SKM-1 (cell line): Measurements from ENCODE around the gene IQGAP1.
A peak's percentile ranks its signal among the peaks of the same experiment; 100 is the strongest.
"Not testable (repeated sequence)": the region's sequence is repeated elsewhere in the genome, so short reads cannot be mapped to it uniquely, and the experiment has no call there.

Experiments
- DNase-seq: peaks from one replicate; lab custom pipeline; 2025; ENCODE audit not compliant: unreplicated experiment; lab: John Stamatoyannopoulos, UW

Gene IQGAP1

DNA sequence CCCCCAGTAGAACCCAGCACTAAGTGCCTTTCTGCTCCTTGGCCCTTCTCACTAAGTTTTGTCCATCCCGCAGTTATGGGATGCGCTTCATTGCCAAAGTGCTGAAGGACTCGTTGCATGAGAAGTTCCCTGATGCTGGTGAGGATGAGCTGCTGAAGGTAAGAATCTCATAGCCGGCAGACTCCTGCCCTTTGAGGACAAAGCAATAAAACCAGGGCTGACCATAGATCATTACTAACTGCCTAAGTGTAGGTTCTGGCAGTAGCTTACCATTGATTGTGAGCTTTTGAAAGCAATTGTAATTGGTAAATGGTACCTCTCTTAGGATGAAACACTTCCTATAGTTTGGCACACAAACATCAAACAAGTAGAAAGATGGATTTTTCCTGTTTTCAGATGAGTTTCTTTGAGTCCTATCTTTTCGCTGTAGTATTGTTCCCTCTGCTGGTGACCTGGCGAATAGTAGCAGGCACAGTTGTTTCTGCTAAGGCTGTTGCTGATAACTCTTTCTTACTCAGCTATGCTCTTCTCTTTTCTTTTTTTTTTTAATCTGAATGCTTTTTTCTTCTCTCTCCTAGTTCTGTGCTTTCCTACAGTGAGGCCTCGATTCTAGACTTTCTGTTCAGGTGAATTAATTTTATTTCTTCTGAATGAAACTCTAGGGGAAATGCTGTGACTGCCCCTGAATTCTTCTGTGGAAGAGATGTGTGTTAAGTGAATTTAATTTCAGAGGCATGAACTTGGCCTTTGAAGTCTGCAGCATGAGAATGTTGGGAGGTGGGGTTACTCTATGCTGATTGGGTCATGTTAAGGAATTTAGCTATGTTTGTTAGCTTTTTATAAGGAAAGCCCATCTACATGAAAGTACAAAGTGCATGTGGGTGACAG lies 94.3 kb downstream of the IQGAP1 start:
- peak; percentile 43 for DNase-seq

DNA sequence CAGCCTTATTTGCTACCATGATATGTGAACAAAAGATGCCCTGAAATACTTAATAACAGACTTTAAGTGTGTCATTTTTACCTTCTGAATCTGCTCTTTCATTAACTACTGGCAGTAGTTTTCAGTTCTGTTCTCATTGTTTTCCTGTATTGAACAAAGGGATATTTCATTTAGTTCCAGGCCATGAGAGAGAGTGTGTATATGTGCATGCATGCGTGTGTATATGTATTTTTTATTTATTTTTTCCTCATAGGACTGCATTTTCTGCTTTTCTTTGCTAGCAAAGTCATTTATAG lies 94.9 kb downstream of the IQGAP1 start:
- DNase-seq, result no peak

DNA sequence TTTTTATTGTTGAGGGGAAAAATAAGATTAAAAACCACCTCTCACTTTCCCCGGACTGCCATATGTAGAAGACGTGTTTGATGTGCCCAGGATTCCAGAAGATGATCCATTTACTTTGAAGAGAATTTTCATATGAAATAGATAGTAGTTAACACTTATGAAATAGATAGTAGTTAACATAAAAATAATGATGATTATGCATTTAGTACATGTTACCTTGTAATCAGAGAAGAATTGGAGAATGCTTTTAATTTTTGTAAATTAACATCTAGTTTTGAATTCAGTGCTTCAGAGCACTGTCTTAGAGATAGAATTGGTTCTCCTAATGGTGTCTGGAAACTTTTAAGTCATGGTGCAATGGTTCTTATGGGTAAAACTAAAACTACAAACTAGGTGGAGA lies 95.6 kb downstream of the IQGAP1 start:
- no peak for DNase-seq

DNA sequence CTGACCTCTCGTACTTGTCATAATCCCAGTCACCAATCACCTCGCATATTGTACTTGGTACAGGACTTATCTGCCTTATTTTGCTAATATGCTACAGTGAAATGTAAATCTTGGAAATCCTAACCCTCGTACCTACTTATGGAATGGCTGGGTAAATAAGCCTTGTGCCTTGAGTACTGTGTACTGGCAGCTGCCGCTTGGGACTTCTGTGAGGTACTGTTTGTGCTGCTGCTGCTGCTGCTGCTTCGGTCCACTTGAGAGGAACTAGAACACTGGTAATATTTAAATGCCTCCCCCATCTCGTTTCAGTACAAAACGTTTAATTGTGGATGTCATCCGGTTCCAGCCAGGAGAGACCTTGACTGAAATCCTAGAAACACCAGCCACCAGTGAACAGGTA lies 99.1 kb downstream of the IQGAP1 start:
- no peak for DNase-seq

DNA sequence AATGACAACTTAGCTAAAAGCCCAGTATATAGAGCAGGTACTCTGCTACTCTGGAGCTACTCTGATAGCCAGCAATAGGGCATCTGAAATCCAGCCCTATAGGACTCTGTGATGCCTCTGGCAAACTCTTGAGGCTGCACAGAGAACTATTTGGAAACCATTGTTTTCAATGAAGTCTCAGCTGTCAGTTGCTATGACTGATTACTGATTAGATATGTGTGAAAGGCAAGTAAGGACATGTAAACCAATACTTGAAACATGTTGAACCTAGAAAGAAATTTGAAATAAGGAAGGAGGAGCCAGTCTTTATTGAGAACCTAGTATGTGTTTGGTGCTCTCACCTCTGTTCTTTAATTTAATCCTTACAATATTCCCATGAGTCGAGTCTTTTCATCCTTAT lies 101.5 kb downstream of the IQGAP1 start:
- no peak for DNase-seq

DNA sequence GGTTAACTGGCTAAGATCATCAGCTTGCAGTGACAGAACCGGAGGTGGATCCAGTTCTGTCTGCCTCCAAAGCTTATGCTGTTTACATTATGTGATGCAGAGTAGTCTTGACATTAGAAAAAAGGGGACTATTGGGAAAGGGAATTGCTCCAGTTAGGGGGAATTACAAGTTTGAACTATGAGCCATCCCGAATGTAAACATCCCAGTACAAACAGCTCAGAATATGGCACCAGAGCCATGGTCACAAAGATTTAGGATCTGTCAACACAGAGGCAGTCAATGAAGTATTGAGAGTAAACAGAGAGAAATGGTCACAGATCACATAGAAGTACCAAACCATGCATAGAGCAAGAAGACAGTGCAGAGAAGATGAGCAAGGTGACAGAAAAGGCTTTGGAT lies 101.9 kb downstream of the IQGAP1 start:
- no peak for DNase-seq

DNA sequence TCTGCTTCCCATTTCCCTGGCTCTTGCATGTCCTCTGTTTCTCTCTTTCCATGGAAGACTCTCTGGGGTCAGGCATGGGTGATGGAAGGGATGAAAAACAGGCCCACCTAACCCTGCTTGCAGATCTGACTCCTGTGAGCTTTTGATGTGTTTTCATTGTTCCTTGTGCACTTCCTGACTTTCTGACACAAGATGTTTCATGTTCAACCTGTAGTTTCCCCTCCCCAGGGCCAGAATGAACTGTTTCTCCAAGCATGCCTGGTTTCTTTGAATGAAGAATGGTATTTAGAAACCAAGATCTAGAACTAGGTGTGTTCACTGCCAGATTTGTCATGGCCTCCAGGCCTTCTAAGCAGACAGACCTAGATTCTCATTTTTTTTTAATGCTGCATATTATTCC lies 105.6 kb downstream of the IQGAP1 start:
- no peak for DNase-seq

DNA sequence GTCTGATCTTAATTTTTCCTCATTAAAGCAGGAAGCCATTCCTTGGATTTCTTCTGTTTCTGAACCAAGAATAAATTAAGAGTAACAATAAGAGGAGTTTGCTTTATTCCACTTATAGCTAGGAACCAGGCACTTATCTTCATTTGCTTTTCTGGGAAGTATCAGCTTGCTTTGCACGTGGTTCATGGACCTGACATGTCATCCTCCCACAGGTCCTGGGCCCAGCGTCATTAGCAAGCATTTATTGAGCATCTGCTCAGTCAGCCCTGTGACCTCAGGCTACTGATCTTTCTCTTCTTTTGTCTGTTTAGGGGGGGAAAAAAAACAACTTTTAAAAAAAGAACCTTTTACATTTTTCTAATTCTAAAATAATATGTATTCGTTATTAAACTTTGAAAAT lies 107.0 kb downstream of the IQGAP1 start:
- DNase-seq, result no peak

DNA sequence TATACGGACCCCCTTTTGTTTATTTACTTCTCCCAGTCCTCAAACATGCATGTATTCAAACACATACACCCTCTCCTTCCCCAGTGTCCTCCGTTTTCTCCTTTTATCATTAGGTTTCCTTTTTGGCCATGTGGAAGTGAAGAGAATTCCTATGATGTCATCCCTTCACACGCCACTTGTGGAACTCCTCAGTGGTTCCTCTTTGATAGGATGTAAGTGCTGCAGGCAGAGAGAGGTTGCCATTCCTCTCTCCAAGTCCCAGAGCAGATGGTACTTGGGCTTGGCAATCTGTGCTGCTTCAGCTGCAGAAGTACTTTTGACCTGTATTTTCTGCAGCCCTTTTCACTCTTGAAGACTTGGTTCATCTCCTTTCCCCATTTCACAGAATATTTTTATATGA lies 108.7 kb downstream of the IQGAP1 start:
- no peak for DNase-seq

DNA sequence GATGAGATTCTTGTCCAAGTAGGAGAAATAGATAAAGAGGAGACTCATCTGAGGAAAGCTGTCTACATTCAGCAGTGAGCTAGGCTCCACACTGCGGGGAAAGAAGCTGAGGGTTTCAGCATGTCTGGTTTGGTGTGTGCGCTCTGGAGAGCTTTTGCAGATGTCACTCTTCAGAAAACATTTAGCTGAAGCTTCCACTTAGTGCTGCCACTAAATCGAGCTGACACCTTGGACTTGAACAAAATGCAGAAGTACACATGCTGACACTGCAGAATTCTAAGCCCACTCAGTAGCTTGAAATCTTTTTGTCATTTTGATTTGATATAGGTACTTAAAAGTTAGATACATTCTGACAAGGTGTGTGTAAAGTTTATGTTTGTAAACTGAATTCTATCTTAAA lies 109.3 kb downstream of the IQGAP1 start:
- no peak for DNase-seq

DNA sequence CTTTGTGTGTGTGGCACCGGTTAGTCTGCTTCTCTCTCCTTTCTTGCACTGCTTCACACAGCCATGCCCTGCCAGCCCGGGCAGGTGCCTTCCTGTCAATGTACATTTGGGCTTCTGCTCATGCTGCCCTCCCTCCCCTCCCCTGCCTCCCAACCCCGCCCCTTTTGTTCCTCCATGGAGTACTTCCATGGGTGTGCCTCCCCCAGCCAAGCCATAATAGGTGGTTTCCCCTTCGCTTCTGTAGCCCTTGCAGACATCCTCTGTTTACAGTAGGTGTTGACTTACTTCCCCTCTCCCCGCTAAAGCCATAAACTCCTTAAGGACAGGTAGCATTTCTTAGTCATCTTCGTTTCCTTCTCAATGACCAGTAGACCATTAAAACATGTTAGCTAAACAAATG lies 109.9 kb downstream of the IQGAP1 start:
- DNase-seq, result no peak

DNA sequence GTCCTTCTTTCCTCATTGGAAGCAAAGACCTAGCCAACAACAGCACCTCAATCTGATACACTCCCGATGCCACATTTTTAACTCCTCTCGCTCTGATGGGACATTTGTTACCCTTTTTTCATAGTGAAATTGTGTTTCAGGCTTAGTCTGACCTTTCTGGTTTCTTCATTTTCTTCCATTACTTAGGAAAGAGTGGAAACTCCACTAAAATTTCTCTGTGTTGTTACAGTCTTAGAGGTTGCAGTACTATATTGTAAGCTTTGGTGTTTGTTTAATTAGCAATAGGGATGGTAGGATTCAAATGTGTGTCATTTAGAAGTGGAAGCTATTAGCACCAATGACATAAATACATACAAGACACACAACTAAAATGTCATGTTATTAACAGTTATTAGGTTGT lies 112.1 kb downstream of the IQGAP1 start:
- DNase-seq, result no peak

DNA sequence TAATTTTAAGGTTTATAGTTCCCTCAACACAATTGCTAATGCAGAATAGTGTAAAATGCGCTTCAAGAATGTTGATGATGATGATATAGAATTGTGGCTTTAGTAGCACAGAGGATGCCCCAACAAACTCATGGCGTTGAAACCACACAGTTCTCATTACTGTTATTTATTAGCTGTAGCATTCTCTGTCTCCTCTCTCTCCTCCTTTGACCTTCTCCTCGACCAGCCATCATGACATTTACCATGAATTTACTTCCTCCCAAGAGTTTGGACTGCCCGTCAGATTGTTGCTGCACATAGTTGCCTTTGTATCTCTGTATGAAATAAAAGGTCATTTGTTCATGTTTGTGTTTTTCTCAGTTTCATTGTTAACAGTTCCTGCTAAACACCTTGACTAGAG lies 113.9 kb downstream of the IQGAP1 start:
- no peak for DNase-seq

DNA sequence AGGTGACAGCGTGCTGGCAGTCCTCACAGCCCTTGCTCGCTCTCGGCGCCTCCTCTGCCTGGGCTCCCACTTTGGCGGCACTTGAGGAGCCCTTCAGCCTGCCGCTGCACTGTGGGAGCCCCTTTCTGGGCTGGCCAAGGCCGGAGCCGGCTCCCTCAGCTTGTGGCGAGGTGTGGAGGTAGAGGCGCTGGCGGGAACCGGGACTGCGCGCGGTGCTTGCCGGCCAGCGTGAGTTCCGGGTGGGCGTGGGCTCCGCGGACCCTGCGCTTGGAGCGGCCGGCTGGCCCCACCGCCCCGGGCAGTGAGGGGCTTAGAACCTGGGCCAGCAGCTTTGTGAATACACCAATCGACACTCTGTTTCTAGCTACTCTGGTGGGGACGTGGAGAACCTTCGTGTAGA lies 122.7 kb downstream of the IQGAP1 start:
- not testable (repeated sequence) for DNase-seq

DNA sequence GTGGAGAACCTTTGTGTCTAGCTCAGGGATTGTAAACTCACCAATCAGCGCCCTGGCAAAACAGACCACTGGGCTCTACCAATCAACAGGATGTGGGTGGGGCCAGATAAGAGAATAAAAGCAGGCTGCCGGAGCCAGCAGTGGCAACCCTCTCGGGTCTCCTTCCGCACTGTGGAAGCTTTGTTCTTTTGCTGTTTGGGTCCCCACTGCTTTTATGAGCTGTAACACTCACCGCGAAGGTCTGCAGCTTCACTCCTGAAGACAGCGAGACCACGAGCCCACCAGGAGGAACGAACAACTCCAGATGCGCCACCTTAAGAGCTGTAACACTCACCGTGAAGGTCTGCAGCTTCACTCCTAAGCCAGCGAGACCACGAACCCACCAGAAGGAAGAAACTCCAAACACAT lies 123.2 kb downstream of the IQGAP1 start:
- not testable (repeated sequence) for DNase-seq

DNA sequence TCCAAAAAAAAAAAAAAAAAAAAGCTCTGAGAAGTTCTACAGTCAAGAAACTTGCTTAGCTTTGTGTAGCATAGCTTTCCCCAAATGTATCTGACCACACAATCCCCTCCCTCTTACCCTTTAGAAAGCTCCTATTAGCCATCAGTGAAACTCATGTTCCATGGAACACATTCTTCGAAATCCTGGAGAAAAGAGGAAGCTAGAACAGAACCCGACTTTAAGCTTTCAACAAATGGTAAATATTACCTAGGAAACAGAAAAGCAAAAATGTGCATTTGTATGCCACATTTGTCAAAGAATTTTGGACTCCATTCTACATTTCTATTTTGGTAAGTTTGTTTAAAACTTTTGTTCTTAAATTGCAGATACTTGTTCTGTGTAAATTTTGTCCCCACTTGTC lies 124.2 kb downstream of the IQGAP1 start:
- DNase-seq, result no peak

DNA sequence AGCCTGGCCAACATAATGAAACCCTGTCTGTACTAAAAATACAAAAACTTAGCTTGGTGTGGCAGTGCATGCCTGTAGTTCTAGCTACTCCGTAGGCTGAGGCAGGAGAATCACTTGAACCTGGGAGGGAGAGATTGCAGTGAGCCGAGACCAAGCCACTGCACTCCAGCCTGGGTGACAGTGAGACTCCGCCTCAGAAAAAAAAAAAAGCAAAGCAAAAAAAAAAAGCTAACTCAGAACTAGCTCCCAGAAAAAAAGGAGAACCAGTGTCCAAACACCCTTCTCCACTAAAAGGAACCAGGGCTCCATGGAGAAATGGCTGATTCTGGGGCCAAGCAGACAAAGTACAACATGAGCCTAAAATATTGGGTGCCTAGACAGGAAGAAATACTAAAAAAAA lies 124.9 kb downstream of the IQGAP1 start:
- no peak for DNase-seq

DNA sequence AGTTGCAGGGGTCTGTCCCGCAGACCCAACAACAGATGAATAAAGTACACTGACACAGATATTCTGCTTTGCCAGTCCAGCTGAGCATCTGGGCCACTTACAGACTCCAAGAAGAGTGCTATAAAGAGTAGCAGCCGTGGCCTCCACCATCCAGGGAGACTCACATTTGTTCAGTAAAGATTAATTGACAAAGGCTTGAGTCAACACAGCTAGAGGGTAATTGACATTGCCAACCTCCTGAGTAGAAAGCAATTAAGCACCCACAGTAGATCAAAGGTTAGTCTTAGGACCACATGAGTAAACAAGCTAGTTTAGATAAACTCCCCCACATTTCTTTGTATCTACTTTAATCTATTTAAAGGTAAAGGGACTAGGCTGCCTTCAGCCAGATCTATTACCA lies 125.4 kb downstream of the IQGAP1 start:
- DNase-seq, result no peak

DNA sequence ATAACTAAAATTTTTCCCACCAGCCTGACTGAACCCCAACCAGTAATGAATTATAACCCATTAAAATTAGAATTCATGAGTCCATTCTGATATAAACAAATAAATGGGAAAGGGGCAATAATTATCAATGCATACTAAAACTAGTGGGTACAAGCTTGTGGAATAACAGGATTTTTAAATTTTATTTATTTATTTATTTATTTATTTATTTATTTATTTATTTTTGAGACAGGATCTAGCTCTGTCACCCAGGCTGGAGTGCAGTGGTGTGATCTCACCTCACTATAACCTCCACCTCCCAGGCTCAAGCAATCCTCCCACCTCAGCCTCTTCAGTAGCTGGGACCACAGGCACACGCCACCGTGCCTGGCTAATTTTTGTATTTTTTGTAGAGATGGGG lies 125.9 kb downstream of the IQGAP1 start:
- DNase-seq, result not testable (repeated sequence)

DNA sequence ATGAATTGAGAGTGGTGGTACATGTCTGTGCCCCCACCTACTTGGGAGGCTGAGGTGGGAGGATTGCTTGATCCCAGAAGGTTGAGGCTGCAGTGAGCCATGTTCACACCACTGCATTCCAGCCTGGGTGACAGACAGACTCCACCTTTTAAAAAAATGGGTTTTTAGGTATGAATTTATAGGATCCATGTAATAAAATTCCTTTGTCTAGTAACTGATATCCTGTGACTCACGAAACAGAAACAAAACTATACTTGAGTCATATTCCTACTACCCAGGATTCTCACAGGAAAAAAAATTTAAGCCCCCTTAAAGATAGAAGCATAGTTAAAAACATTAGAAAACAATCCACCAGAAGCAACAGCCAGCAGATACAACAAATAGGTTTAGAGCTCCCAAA lies 131.6 kb downstream of the IQGAP1 start:
- no peak for DNase-seq

DNA sequence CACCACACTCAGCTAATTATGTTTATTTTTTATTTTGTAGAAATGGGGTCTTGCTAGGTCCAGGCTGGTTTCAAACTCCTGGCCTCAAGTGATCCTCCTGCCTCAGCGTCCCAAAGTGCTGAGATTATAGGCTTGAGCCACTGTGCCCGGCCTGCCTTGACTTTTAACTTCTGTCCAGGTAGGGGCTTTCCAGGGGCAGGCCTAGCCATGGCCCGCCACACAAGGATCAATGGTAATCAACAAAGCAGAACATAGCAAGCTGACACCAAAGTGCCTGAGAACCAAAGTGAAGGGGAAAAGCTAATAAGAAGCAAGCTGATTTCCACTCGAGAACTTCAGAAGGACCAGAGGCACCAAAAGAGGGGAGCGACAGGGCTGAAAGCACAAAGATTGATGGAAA lies 132.3 kb downstream of the IQGAP1 start:
- DNase-seq, result no peak

DNA sequence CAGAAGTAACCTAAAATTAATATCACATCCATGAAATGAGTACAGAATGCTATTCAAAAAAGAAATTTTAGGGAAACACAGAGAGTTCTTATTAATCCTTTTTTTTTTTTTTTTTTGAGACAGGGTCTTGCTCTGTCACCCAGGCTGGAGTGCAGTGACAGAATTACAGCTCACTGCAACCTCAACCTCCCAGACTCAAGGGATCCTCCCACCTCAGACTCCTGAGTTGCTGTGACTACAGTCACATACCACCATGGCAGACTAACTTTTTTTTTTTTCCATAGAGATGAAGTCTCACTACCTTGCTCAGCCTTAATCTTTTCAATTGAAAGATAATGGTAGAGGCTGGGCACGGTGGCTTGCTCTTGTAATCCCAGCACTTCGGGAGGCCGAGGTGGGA lies 135.3 kb downstream of the IQGAP1 start:
- no peak for DNase-seq

DNA sequence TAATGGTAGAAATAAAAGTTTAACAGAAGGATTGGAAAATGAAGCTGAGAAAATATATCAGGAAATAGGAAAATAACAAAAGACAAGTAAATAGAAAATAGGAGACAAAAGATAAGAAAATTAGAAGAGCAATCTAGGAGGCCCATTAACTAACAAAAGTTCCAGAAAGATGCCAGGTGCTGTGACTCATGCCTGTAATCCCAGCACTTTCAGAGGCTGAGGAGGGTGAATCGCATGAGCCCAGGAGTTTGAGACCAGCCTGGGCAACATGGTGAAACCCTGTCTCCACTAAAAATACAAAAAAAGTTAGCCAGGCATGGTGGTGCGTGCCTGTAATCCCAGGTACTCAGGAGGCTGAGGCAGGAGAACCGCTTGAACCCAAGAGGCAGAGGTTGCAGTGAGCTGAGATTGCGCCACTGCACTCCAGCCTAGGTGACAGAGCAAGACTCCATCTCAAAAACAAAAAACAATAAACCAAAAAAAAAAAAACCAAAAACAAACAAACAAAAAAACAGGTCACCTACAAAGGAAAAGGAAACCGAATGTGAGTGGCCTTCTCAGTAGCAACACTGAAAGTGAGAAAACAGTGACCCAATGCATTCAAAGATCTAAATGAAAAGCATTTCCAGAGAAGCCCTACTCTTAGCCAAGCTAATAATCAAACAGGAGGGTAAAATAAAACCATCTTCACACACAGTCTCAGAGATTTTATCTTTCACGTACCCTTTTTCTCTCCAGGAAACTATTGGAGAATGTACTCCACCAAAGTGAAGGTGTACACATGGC lies 136.2 kb downstream of the IQGAP1 start:
- DNase-seq, result not testable (repeated sequence)
